Measurements from ENCODE around the gene LGALS16.

GRCh38 chr19:39686739-39687138 is 31.0 kb downstream of the LGALS16 start:
- TF ChIP-seq, protein P1, sequence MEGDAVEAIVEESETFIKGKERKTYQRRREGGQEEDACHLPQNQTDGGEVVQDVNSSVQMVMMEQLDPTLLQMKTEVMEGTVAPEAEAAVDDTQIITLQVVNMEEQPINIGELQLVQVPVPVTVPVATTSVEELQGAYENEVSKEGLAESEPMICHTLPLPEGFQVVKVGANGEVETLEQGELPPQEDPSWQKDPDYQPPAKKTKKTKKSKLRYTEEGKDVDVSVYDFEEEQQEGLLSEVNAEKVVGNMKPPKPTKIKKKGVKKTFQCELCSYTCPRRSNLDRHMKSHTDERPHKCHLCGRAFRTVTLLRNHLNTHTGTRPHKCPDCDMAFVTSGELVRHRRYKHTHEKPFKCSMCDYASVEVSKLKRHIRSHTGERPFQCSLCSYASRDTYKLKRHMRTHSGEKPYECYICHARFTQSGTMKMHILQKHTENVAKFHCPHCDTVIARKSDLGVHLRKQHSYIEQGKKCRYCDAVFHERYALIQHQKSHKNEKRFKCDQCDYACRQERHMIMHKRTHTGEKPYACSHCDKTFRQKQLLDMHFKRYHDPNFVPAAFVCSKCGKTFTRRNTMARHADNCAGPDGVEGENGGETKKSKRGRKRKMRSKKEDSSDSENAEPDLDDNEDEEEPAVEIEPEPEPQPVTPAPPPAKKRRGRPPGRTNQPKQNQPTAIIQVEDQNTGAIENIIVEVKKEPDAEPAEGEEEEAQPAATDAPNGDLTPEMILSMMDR (IDR thresholded peaks at IDR 0.05) = no peak
- TF ChIP-seq POLR2AphosphoS5 (IDR thresholded peaks at IDR 0.05) = no peak

All from suprapubic skin (tissue), 3 donors.